Prostate gland (tissue), 2 donors: ENCODE results near the gene AUTS2. TPM values are rescaled to one million over a fixed set of nuclear protein-coding genes. Genes with fewer than 3 reads are reported as not detected.
A peak's percentile ranks its signal among the peaks of the same experiment; 100 is the strongest.

ENCODE experiments used
- DNase-seq: peaks from one replicate; pipeline ENCODE4 v3.0.0-alpha.2; 2019; ENCODE audit warnings: low spot score
- H3K27ac ChIP-seq, 2 donors: fragments of 200-600 bp; sonication (generic); 2 replicates each; pipeline ENCODE4 v1.5.1; 2017 to 2019
- H3K27me3 ChIP-seq: fragments of 200-600 bp; sonication (generic); replicated peaks from 2 replicates; pipeline ENCODE4 v1.5.1; 2019; ENCODE audit not compliant: insufficient read depth
- H3K36me3 ChIP-seq, 2 donors: fragments of 200-600 bp; sonication (generic); 1 replicate in 1 of 2; 2 replicates in 1 of 2; pipeline versions ENCODE4 v1.5.1 to v1.8.1; 2017 to 2019
- H3K4me1 ChIP-seq: fragments of 200-600 bp; sonication (generic); replicated peaks from 2 replicates; pipeline ENCODE4 v1.5.1; 2019
- H3K4me3 ChIP-seq, 2 donors: fragments of 200-600 bp; sonication (generic); 2 replicates each; pipeline ENCODE4 v1.5.1; 2017 to 2019
- H3K9me3 ChIP-seq: fragments of 200-600 bp; sonication (generic); 2 replicates; pipeline ENCODE4 v1.5.1; 2017
- POLR2A ChIP-seq: fragments of 450-650 bp; IDR thresholded peaks from one replicate; pipeline ENCODE4 v1.6.1; 2016; ENCODE audit warnings: antibody characterized with exemption, mild to moderate bottlenecking
- POLR2AphosphoS5 ChIP-seq: sonication (generic); formaldehyde crosslinking; IDR thresholded peaks from one replicate; pipeline ENCODE4 v1.6.1; 2017; ENCODE audit warnings: antibody characterized with exemption
- WGBS: methylation state at CpG from one replicate; pipeline ENCODE4 v1.1.5; 2018; 5-methylcytosine and 5-hydroxymethylcytosine counted together
- intact Hi-C: fragments of 100-400 bp; cut with DNase I; formaldehyde crosslinking; loops from one replicate; pipeline ENCODE4 v1.14.2; 2022
- total RNA-seq, 2 donors: library from RNA; depleted of rRNA; stranded (reverse); fragments of >200 nt; gene quantifications; one replicate each; pipeline ENCODE4 v1.1.0, GENCODE V29; 2016
- TF ChIP-seq, protein P1 (sequence below), 4 experiments: fragments of 200-600 bp in 2 of 4; fragments of 450-650 bp in 2 of 4; sonication (generic) in 2 of 4; IDR thresholded peaks; 1 replicate in 3 of 4; 2 replicates in 1 of 4; pipeline ENCODE4 v1.5.1; 2016 to 2019; ENCODE audit warnings: antibody characterized with exemption in 4 of 4, mild to moderate bottlenecking in 2 of 4, moderate library complexity in 2 of 4

Gene AUTS2
- total RNA-seq, 2 donors from 2014 or later: 25.0 to 55.2 TPM

DNA sequence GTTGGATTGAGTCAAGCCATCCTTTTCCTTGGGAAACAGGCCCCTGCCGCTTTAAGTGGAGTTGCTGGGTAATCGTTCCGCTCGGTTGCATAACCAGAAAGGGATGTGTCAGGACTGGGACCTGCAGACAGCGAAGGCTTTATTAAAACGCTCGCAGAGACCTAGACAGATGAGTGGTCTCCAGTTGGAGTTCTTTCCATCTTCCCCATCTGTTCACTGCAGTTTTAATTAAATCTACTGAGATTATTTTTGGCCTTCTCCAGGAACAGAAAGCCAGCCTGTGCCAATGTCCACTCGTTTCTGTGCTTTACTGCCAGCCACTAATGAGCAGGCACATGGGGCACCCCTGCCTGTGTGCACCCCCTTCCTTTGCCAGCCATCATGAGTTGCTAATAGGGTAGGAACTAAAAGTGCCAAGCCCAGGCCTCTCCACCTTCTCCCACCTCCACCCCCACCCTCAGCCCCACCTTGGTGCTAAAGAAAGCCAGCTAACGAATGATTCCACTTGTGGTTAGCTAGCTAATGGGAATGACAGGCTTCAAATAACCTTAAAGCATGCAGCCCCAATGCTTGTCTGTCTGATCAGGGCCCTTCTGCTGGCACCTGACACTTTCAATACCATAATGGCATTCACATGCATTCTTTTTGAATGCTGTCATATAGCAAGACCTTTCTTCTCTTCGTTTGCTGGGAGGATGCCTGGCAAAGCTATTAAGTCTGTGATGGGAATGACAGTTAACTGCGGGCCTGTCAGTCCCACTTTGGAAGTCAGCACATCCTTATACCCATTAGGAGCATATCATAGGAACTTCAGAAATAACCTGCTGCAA lies 976.9 kb downstream of the AUTS2 start:
- no peaks in the 10 kb centered on the region for H3K27me3 ChIP-seq
- H3K4me3 ChIP-seq: no peak overlapping the region
- H3K9me3 ChIP-seq: no peaks in the 10 kb centered on the region
- no peaks in the 10 kb centered on the region for H3K36me3 ChIP-seq
- TF ChIP-seq, protein P1, sequence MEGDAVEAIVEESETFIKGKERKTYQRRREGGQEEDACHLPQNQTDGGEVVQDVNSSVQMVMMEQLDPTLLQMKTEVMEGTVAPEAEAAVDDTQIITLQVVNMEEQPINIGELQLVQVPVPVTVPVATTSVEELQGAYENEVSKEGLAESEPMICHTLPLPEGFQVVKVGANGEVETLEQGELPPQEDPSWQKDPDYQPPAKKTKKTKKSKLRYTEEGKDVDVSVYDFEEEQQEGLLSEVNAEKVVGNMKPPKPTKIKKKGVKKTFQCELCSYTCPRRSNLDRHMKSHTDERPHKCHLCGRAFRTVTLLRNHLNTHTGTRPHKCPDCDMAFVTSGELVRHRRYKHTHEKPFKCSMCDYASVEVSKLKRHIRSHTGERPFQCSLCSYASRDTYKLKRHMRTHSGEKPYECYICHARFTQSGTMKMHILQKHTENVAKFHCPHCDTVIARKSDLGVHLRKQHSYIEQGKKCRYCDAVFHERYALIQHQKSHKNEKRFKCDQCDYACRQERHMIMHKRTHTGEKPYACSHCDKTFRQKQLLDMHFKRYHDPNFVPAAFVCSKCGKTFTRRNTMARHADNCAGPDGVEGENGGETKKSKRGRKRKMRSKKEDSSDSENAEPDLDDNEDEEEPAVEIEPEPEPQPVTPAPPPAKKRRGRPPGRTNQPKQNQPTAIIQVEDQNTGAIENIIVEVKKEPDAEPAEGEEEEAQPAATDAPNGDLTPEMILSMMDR (IDR thresholded peaks at IDR 0.05): no peak
- no peak for TF ChIP-seq POLR2A
- no peak for TF ChIP-seq POLR2AphosphoS5
- intact Hi-C loops: no loop called here
- 51% methylated on average over 11 of the region's 11 CpGs for WGBS
- H3K4me1 ChIP-seq: no peaks in the 10 kb centered on the region
- no peak overlapping the region for H3K27ac ChIP-seq
- no peak for DNase-seq

DNA sequence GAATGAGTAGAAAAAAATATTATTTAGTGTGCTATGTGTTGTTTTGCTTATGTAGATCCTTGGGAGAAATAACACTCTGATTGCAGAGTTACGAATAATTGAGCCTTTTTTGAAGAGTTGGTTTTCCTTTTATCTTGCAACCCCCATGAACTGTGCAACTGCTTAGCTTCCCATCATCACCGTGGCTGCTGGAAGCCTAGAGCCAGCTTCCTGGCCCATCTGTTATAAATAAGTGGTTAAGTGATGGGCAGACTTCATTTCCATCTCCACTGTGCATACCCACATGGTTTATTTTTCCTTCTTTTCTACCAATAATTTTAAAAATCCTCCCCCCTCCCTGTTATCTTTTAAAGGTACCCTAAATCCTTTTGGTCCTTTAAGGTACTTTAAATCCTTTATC lies 978.8 kb downstream of the AUTS2 start:
- WGBS: 73% methylated on average over 2 of the region's 2 CpGs
- TF ChIP-seq, protein P1 (IDR thresholded peaks at IDR 0.05): no peak
- no peak for TF ChIP-seq POLR2AphosphoS5
- no peak for TF ChIP-seq POLR2A
- Histone ChIP-seq H3K4me3 (no peak overlapping the region), H3K27me3 (no peaks in the 10 kb centered on the region), H3K36me3 (no peaks in the 10 kb centered on the region), H3K27ac (no peak overlapping the region), H3K4me1 (no peaks in the 10 kb centered on the region), H3K9me3 (no peaks in the 10 kb centered on the region)
- intact Hi-C loops: no loop called here
- no peak for DNase-seq

DNA sequence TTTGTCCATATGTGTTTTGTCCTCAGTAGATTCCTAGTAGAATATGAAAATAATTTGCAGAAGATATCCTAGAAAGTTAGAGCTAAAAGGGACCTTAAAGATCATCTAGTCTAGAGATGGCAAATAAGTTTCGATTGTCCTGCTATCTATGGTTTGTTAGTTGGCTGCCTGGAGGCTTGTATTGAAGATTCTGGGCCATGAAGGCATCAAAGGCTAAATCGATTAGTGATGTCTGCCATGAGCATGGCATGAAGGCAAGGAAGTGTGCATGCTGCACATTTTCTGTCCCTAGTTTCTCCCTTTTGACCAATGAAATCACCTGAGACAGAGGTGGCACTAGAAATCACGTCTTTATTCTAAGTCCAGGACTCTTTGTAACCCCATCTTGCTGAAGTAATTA lies 979.9 kb downstream of the AUTS2 start:
- H3K4me1 ChIP-seq: no peaks in the 10 kb centered on the region
- TF ChIP-seq POLR2A: no peak
- TF ChIP-seq, protein P1 (IDR thresholded peaks at IDR 0.05): no peak
- TF ChIP-seq POLR2AphosphoS5: no peak
- H3K27me3 ChIP-seq: no peaks in the 10 kb centered on the region
- DNase-seq: no peak
- H3K27ac ChIP-seq: no peak overlapping the region
- 98% methylated on average over 3 of the region's 3 CpGs for WGBS
- intact Hi-C loops: no loop called here
- H3K4me3 ChIP-seq: no peak overlapping the region
- H3K9me3 ChIP-seq: no peaks in the 10 kb centered on the region
- H3K36me3 ChIP-seq: no peaks in the 10 kb centered on the region

DNA sequence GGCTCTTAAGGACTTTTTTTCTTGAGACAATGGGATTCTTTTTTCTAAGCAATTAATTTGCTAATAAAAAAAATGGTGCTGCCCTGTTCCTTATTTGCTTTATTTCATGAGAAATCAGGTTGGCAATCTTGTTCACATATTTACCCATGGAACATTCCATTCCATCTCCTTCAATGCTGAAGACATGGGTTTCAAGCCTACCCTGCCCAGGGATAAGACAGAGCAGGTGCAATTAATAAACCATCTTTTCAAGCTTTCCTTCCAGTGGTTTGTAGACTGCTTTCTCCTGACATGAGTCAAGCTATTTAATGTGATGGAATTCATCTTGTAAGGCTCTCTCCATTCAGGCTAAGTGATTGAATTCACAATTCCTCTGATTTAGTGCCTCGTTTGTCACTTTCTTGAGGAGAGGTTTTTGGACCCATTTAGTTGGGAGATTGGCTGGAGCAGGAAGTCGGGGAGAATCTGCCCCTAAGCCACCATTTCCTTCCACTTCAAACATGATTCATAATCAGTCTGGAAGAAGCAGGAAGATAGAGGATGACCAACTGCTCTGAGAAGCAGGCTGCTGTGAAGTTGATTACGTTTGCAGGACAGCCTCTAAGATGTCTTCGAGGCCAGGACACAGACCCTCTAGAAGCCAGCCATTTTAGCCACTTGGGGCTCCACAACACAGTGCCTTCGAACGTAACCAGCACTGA lies 981.3 kb downstream of the AUTS2 start:
- Histone ChIP-seq H3K4me3 (no peak overlapping the region), H3K36me3 (no peaks in the 10 kb centered on the region), H3K9me3 (no peaks in the 10 kb centered on the region), H3K27me3 (no peaks in the 10 kb centered on the region), H3K27ac (no peak overlapping the region), H3K4me1 (no peaks in the 10 kb centered on the region)
- 83% methylated on average over 6 of the region's 6 CpGs for WGBS
- TF ChIP-seq, protein P1 (IDR thresholded peaks at IDR 0.05): no peak
- peak; percentile 80 for TF ChIP-seq POLR2AphosphoS5
- no peak for TF ChIP-seq POLR2A
- no peak for DNase-seq
- intact Hi-C loops: no loop called here
